COLO668 (cell line): ENCODE results near the gene ORC5.

Source experiments
- DNase-seq: peaks from one replicate; lab custom pipeline; 2025; ENCODE audit not compliant: unreplicated experiment; lab: John Stamatoyannopoulos, UW

The ORC5 gene

GRCh38 chr7:104127204-104127603 is 80.6 kb downstream of the ORC5 start:
- DNase-seq = no peak

GRCh38 chr7:104126411-104126841 is 81.4 kb downstream of the ORC5 start:
- peak; percentile 12 for DNase-seq

DNA sequence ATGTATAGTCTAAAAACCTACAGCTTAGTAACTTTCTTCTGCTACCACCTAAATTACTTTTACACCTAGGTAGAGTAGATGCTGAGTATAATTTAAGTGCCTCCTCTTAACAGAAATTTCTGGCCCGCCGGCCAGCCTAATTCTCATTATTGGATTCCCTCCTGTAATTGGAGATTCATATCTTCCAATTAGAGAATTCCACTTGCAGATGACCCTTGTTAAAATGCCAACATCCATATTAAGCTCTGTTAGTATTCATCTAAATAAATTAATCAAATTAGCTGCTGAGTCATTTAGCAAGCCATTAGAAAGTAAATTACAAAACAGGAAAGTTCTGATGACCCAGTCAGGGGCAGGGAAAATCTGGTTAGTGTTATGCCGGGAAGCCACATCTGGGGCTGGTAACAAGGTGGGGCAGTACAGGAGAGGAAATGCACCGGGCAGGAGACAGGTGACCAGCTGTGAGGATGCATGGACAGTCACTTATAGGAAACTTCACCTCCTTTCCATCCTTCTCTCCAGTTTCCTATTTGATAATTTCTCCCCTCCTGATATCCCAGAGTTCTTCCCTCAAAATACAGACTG is 82.8 kb downstream of the ORC5 start:
- DNase-seq = no peak

- DNase-seq = no peak
These were observed 83.3 kb downstream of the ORC5 start for GRCh38 chr7:104124469-104124868.

GRCh38 chr7:104123786-104124185 is 84.0 kb downstream of the ORC5 start:
- no peak for DNase-seq

- DNase-seq = no peak
These were observed 94.0 kb downstream of the ORC5 start for GRCh38 chr7:104113788-104114187.

- DNase-seq = no peak
These were observed 95.2 kb downstream of the ORC5 start for GRCh38 chr7:104112623-104113022.

- DNase-seq = no peak
These were observed 96.5 kb downstream of the ORC5 start for GRCh38 chr7:104111271-104111670.

DNA sequence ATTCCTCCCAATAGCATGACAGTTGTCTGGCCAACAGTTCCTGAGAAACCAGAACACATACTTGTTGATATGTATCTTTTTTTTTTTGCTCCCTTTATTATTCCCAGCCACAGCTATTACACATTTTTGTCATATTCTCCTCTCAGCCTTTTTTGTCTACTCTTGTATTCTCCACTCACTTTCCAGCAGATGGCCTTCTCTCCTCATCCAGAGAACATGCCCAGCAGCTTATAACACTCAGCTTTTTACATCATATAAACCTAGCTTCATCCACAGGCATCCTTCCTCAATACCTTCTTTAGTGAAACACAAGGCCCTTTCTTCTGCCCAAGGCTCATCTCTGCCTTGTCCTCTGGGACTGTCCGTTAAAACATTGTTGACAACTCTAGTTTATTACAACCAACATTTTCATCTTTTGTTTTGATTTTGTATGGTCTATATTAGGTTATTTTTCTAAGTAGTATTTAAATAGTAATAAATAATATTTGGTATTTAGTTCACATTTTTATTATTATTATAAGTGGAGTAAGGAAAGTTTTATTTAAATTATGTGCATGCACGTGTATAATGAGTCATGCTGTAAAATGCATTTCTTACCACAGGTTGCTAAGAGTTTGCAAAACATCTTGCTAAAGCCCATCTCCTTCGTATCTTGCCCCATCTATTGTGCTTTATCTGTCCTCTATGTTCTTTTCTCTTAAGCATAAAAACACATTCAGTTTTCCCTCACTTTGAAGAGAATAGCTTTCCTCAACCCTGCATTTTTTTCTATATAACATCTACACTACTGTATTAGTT is 101.5 kb downstream of the ORC5 start:
- no peak for DNase-seq

DNA sequence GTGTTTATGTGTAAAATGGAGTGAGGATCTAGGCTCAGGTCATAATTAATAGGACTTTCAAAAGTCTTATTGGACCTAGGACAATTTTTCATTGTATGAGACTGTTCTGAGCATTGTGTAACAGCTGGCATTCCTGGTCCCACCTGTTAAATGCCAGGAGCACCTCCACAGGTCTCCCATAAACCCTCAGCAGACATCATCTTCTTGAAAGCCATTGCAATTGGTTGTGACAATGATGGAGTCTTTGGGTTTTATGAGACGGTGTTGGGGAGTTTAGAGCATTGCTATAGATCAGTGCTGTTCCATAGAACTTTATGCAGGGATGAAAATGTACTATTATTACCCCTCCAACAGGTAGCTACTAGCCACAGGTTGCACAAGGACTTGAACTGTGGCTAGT is 108.9 kb downstream of the ORC5 start:
- DNase-seq = no peak

GRCh38 chr7:104096683-104097082 is 111.1 kb downstream of the ORC5 start:
- DNase-seq = peak; percentile 11

- DNase-seq = no peak
These were observed 114.7 kb downstream of the ORC5 start for GRCh38 chr7:104093127-104093526.

DNA sequence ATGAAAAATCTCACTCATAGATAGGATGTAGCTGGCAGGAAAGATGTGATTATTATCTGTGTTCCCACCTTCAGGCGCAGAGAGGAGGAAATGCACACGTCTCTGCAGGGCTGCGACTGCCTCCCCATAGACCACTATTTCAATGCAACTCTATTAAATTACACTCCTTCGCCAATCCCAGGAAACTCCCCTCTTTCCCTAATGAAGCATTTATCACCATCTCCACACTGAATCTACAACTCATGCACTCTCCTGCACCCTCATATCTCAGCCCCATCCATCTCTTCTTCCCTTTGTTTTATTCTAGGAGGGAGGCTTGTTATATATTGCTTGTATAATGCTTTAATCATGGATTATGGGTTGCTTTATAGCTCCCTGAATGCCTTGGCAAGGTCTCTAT is 116.6 kb downstream of the ORC5 start:
- DNase-seq = no peak

- DNase-seq = no peak
These were observed 118.2 kb downstream of the ORC5 start for GRCh38 chr7:104089612-104090011.

- no peak for DNase-seq
These were observed 118.8 kb downstream of the ORC5 start for GRCh38 chr7:104089061-104089460.
